OCI-LY1 (cell line): ENCODE results near the gene PSMC3IP.

Experiments used
- CTCF ChIP-seq: fragments of 200-600 bp; sonication (generic), shearing (Covaris generic); IDR thresholded peaks from 2 replicates; pipeline ENCODE4 v1.5.1; 2017; ENCODE audit warnings: mild to moderate bottlenecking, antibody characterized with exemption, low read length, moderate library complexity, mixed read lengths
- EZH2 ChIP-seq: fragments of 200-600 bp; sonication (generic), shearing (Covaris generic); IDR thresholded peaks from 2 replicates; pipeline ENCODE4 v1.8.0; 2017; ENCODE audit warnings: borderline replicate concordance, mixed run types, mild to moderate bottlenecking, antibody characterized with exemption, low read length, moderate library complexity, mixed read lengths

DNA sequence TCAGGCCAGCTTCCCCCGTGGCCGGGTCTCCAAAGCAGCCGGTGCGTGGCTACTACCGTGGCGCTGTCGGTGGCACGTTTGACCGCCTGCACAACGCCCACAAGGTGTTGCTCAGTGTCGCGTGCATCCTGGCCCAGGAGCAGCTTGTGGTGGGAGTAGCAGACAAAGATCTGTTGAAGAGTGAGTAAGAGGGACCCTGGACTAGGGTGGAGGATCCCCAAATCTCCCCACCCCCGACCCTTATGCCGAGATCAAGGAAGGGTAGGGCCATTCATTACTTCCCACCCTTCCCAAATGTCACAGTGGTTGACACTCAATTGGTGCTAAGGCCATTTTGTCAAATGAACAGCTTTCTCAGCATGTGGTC lies 14.4 kb downstream of the PSMC3IP start:
- TF ChIP-seq EZH2 (no peak), CTCF (no peak)
